IMR-90 (cell line): Measurements from ENCODE around the gene PTPRN2. TPM values are rescaled to one million over a fixed set of nuclear protein-coding genes. Genes with fewer than 3 reads are reported as not detected.

Experiments
- ATAC-seq: fragments of 200-7000 bp; cut with Tn5 transposase; 2 replicates; pipeline ENCODE4 v1.9.1; 2020; ENCODE audit warnings: low read depth, mild to moderate bottlenecking, moderate library complexity
- BruUV-seq: library from RNA; stranded (reverse); fragments of 400-500 nt; replicated peaks from 2 replicates; lab custom pipeline; 2021; lab: Mats Ljungman, UMichigan
- CTCF ChIA-PET: fragments of 300-600 bp; formaldehyde crosslinking; extraction: SDS; loops from one replicate; lab custom pipeline; 2021; ENCODE audit warnings: antibody characterized with exemption; lab: Yijun Ruan, JAX
- POLR2A ChIA-PET: fragments of 300-600 bp; sonication (Branson Sonifier 250); formaldehyde crosslinking; loops from one replicate; lab custom pipeline; 2022; ENCODE audit warnings: antibody characterized with exemption; ENCODE audit not compliant: unreplicated experiment; lab: Charles Lee
- DNase-seq: peaks from one replicate; pipeline ENCODE4 v3.0.0; 2013
- H2AFZ ChIP-seq: replicated peaks from 2 replicates; pipeline ENCODE3; 2013; ENCODE audit warnings: low read length, mild to moderate bottlenecking; ENCODE audit not compliant: poor library complexity
- H2AK5ac ChIP-seq: 2 replicates; pipeline ENCODE4 v1.6.1; 2013; ENCODE audit warnings: low read depth, low read length, inconsistent platforms
- H2AK9ac ChIP-seq: replicated peaks from 2 replicates; pipeline ENCODE3; 2013; ENCODE audit warnings: mild to moderate bottlenecking, low read depth, low read length, moderate library complexity; ENCODE audit not compliant: poor library complexity
- H2BK120ac ChIP-seq: 2 replicates; pipeline ENCODE4 v1.6.1; 2013; ENCODE audit warnings: low read depth, low read length, inconsistent platforms
- H2BK15ac ChIP-seq: 3 replicates; pipeline ENCODE4 v1.6.1; 2013; ENCODE audit warnings: low read depth, low read length, inconsistent platforms
- H2BK20ac ChIP-seq: 2 replicates; pipeline ENCODE4 v1.6.1; 2013; ENCODE audit warnings: low read depth, mild to moderate bottlenecking, inconsistent platforms, low read length, moderate library complexity
- H2BK5ac ChIP-seq: 2 replicates; pipeline ENCODE4 v1.6.1; 2013; ENCODE audit warnings: mild to moderate bottlenecking, low read depth, low read length, inconsistent platforms; ENCODE audit not compliant: poor library complexity, severe bottlenecking
- H3K14ac ChIP-seq: replicated peaks from 2 replicates; pipeline ENCODE4 v1.6.1; 2013; ENCODE audit warnings: low read depth, low read length, inconsistent platforms
- H3K18ac ChIP-seq: 2 replicates; pipeline ENCODE4 v1.6.1; 2013; ENCODE audit warnings: low read depth, low read length, control low read depth
- H3K23ac ChIP-seq: 2 replicates; pipeline ENCODE4 v1.6.1; 2013; ENCODE audit warnings: low read depth, low read length, inconsistent platforms
- H3K27ac ChIP-seq: 2 replicates; pipeline ENCODE4 v1.5.1; 2013; ENCODE audit warnings: mild to moderate bottlenecking, control low read depth, low read length; ENCODE audit not compliant: insufficient read depth
- H3K27me3 ChIP-seq: 2 replicates; pipeline ENCODE4 v1.6.1; 2013; ENCODE audit warnings: low read length; ENCODE audit not compliant: control insufficient read depth, insufficient read depth
- H3K36me3 ChIP-seq: 2 replicates; pipeline ENCODE4 v1.6.1; 2013; ENCODE audit warnings: low read length, mixed read lengths; ENCODE audit not compliant: control insufficient read depth, insufficient read depth
- H3K4ac ChIP-seq: 2 replicates; pipeline ENCODE4 v1.6.1; 2013; ENCODE audit warnings: low read depth, low read length, inconsistent platforms
- H3K4me1 ChIP-seq: 2 replicates; pipeline ENCODE4 v1.6.1; 2013; ENCODE audit warnings: low read length, mixed read lengths; ENCODE audit not compliant: control insufficient read depth, insufficient read depth
- H3K4me2 ChIP-seq: 2 replicates; pipeline ENCODE4 v1.6.1; 2013; ENCODE audit warnings: low read depth, mild to moderate bottlenecking, control low read depth, low read length, moderate library complexity
- H3K4me3 ChIP-seq: 2 replicates; pipeline ENCODE4 v1.5.1; 2013; ENCODE audit warnings: low read depth, mild to moderate bottlenecking, control low read depth, low read length, moderate library complexity; ENCODE audit not compliant: insufficient read depth
- H3K56ac ChIP-seq: 2 replicates; pipeline ENCODE4 v1.6.1; 2013; ENCODE audit warnings: low read length, inconsistent platforms; ENCODE audit not compliant: insufficient read depth; ENCODE audit errors: extremely low read depth
- H3K79me1 ChIP-seq, 2 experiments: 2 replicates each; pipeline ENCODE4 v1.6.1; 2013; ENCODE audit warnings: low read length in 2 of 2, inconsistent platforms in 1 of 2, low read depth in 1 of 2
- H3K9ac ChIP-seq: 2 replicates; pipeline ENCODE4 v1.6.1; 2013; ENCODE audit warnings: low read depth, low read length, control low read depth
- H3K9me1 ChIP-seq: 2 replicates; pipeline ENCODE4 v1.6.1; 2013; ENCODE audit warnings: low read length, inconsistent platforms; ENCODE audit not compliant: insufficient read depth
- H3K9me3 ChIP-seq: 2 replicates; pipeline ENCODE4 v1.6.1; 2013; ENCODE audit warnings: low read length; ENCODE audit not compliant: control insufficient read depth, insufficient read depth
- H4K20me1 ChIP-seq: 2 replicates; pipeline ENCODE4 v1.6.1; 2013; ENCODE audit warnings: low read length, inconsistent platforms; ENCODE audit not compliant: insufficient read depth
- H4K5ac ChIP-seq: 2 replicates; pipeline ENCODE4 v1.6.1; 2013; ENCODE audit warnings: mild to moderate bottlenecking, low read depth, low read length, control low read depth
- H4K8ac ChIP-seq, 2 experiments: 2 replicates each; pipeline ENCODE4 v1.6.1; 2013; ENCODE audit warnings: low read depth in 2 of 2, low read length in 2 of 2, control low read depth in 1 of 2, inconsistent platforms in 1 of 2
- H4K91ac ChIP-seq: 2 replicates; pipeline ENCODE4 v1.6.1; 2013; ENCODE audit warnings: low read depth, low read length, inconsistent platforms; ENCODE audit not compliant: insufficient read depth
- BHLHE40 ChIP-seq: fragments of 150-350 bp; IDR thresholded peaks from 2 replicates; pipeline ENCODE4 v1.6.1; 2016; ENCODE audit warnings: mild to moderate bottlenecking, low read depth, low read length
- CHD1 ChIP-seq: IDR thresholded peaks from 2 replicates; pipeline ENCODE4 v1.6.1; 2012; ENCODE audit warnings: low read depth, low read length, improper control_type of control experiment
- CTCF ChIP-seq: conservative IDR thresholded peaks from 2 replicates; pipeline ENCODE4 v1.5.1; 2012; ENCODE audit warnings: mild to moderate bottlenecking, low read depth, low read length, improper control_type of control experiment
- ELK1 ChIP-seq: fragments of 150-350 bp; IDR thresholded peaks from 2 replicates; pipeline ENCODE4 v1.6.1; 2016; ENCODE audit warnings: low read depth, mild to moderate bottlenecking, low read length, moderate library complexity, borderline replicate concordance
- FOS ChIP-seq: fragments of 150-350 bp; IDR thresholded peaks from 2 replicates; pipeline ENCODE4 v1.6.1; 2016; ENCODE audit warnings: low read depth, low read length
- POLR2A ChIP-seq: IDR thresholded peaks from 2 replicates; pipeline ENCODE4 v1.6.1; 2012; ENCODE audit warnings: mild to moderate bottlenecking, low read depth, low read length
- RAD21 ChIP-seq: IDR thresholded peaks from 2 replicates; pipeline ENCODE4 v1.6.1; 2012; ENCODE audit warnings: low read length, improper control_type of control experiment
- WGBS, 2 experiments: methylation state at CpG; one replicate each; pipeline versions ENCODE4 v1.1.5 to v1.1.7; 2013; ENCODE audit warnings: missing lambda C conversion rate in 2 of 2; ENCODE audit not compliant: insufficient read length in 1 of 2; ENCODE audit errors: extremely low coverage in 2 of 2; 5-methylcytosine and 5-hydroxymethylcytosine counted together
- dilution Hi-C: fragments of 300-500 bp; cut with HindIII; formaldehyde crosslinking; loops from one replicate; pipeline ENCODE4 v1.14.3; 2018; ENCODE audit warnings: low sequenced_read_pairs; ENCODE audit not compliant: unreplicated experiment
- in situ Hi-C: fragments of 300-500 bp; cut with MboI; formaldehyde crosslinking; loops from 3 replicates; pipeline ENCODE4 v1.14.3; 2019; ENCODE audit warnings: low sequenced_read_pairs, inconsistent platforms, mixed read lengths
- intact Hi-C: fragments of 100-400 bp; cut with micrococcal nuclease; formaldehyde crosslinking; loops from 2 replicates; pipeline ENCODE4 v1.10.0; 2022
- polyA plus RNA-seq, 3 experiments: library from polyadenylated mRNA; depleted of rRNA; stranded (reverse); fragments of >200 nt; gene quantifications; 2 replicates each; pipeline ENCODE4 v1.2.3, GENCODE V29; 2012; ENCODE audit warnings: low replicate concordance in 1 of 3
- total RNA-seq: library from RNA; depleted of rRNA; stranded (reverse); fragments of >200 nt; gene quantifications from 2 replicates; pipeline ENCODE4 v1.2.3, GENCODE V29; 2012

PTPRN2 gene
- total and polyA plus RNA-seq, 2 of the 4 experiments (the other 2 are of a cell fraction), result 0.03 TPM; not detected in 1

DNA sequence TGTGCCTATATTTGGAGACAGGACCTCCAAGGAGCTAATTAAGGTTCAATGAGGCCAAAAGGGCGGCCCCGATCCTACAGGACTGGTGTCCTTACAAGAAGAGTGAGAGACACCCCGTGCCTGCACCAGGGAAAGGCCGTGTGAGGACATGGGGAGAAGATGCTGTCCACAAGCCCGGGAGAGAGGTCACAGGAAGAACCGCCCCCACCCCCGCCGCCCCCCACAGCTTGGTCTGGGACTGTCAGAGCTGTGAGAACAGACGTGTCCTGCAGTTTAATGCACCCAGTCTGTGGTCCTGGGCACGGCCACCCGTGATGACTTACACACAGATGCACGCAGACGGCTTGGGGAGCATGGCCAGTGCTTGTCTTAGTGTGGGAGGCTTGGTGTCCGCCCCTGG lies 851.3 kb downstream of the PTPRN2 start:
- no peak overlapping the region for H3K56ac ChIP-seq
- H3K9me3 ChIP-seq, result peaks cover 42% of the 10 kb centered on the region
- in situ Hi-C loops (no loop called here), dilution Hi-C loops (no loop called here), intact Hi-C loops (no loop called here)
- H2BK15ac ChIP-seq, result no peak overlapping the region
- H4K20me1 ChIP-seq, result no peaks in the 10 kb centered on the region
- no peak overlapping the region for H3K14ac ChIP-seq
- H3K18ac ChIP-seq, result no peak overlapping the region
- H2BK5ac ChIP-seq, result no peak overlapping the region
- no peak overlapping the region for H4K91ac ChIP-seq
- no peak overlapping the region for H4K5ac ChIP-seq
- no peaks in the 10 kb centered on the region for H3K79me1 ChIP-seq
- no peak overlapping the region for H2AK9ac ChIP-seq
- H3K23ac ChIP-seq, result no peak overlapping the region
- H3K4me2 ChIP-seq, result no peak overlapping the region
- no peak overlapping the region for H3K27ac ChIP-seq
- no peak overlapping the region for H4K8ac ChIP-seq
- H3K4me1 ChIP-seq, result no peaks in the 10 kb centered on the region
- H3K4ac ChIP-seq, result no peak overlapping the region
- POLR2A ChIA-PET, result no interaction called here
- H2BK20ac ChIP-seq, result no peak overlapping the region
- CTCF ChIA-PET, result no interaction called here
- H2AK5ac ChIP-seq, result no peak overlapping the region
- DNase-seq (no peak), ATAC-seq (no peak)
- no peaks in the 10 kb centered on the region for H3K9me1 ChIP-seq
- TF ChIP-seq ELK1 (no peak), FOS (no peak), CHD1 (no peak), RAD21 (no peak), CTCF (no peak), BHLHE40 (no peak), POLR2A (no peak)
- H3K4me3 ChIP-seq, result no peak overlapping the region
- WGBS, 2 experiments, result 60% methylated on average over 2 of the region's 14 CpGs; no CpG with 5 or more reads in 1 of the 2 experiments
- no peak overlapping the region for H3K9ac ChIP-seq
- H3K36me3 ChIP-seq, result no peaks in the 10 kb centered on the region
- H3K27me3 ChIP-seq, result no peaks in the 10 kb centered on the region
- H2AFZ ChIP-seq, result no peak overlapping the region
- BruUV-seq, result no TSS peak
- H2BK120ac ChIP-seq, result no peak overlapping the region
